SK-N-SH (cell line): Measurements from ENCODE around the gene MRPS34. TPM values are rescaled to one million over a fixed set of nuclear protein-coding genes. Genes with fewer than 3 reads are reported as not detected.

Experiments
- CTCF ChIA-PET: fragments of 300-600, 350-600 bp; formaldehyde crosslinking; extraction: SDS; loops from one replicate; lab custom pipeline; 2021; lab: Yijun Ruan, JAX
- POLR2A ChIA-PET: fragments of 350-600 bp; sonication (Branson Sonifier 250); formaldehyde crosslinking; extraction: SDS; loops from one replicate; lab custom pipeline; 2020; ENCODE audit warnings: antibody characterized with exemption, inconsistent platforms; lab: Yijun Ruan, JAX
- DNase-seq: peaks from one replicate; pipeline ENCODE4 v3.0.0; 2012
- H2AFZ ChIP-seq: fragments of 200-600 bp; sonication (generic); 2 replicates; pipeline ENCODE4 v1.8.1; 2016; ENCODE audit warnings: antibody characterized with exemption, mild to moderate bottlenecking, low read depth
- H3F3A ChIP-seq: fragments of 200-600 bp; sonication (generic); replicated peaks from 2 replicates; pipeline ENCODE3; 2016; ENCODE audit warnings: antibody characterized with exemption, mild to moderate bottlenecking; ENCODE audit not compliant: insufficient read depth
- H3K27ac ChIP-seq, 2 experiments: fragments of 200-500 bp in 1 of 2; fragments of 200-600 bp in 1 of 2; sonication (Bioruptor generic) in 1 of 2; sonication (generic), shearing (Covaris generic) in 1 of 2; 2 replicates each; pipeline versions ENCODE4 v1.5.1 to v1.6.1; 2014 to 2016; ENCODE audit warnings: low read depth in 2 of 2, inconsistent platforms in 1 of 2, low read length in 1 of 2, mild to moderate bottlenecking in 1 of 2, mixed read lengths in 1 of 2
- H3K27me3 ChIP-seq: fragments of 200-600 bp; sonication (generic), shearing (Covaris generic); 2 replicates; pipeline ENCODE4 v1.6.1; 2016; ENCODE audit warnings: mixed run types; ENCODE audit not compliant: insufficient read depth
- H3K36me3 ChIP-seq, 2 experiments: fragments of 200-500 bp in 1 of 2; fragments of 200-600 bp in 1 of 2; sonication (Bioruptor generic) in 1 of 2; sonication (generic) in 1 of 2; replicated peaks in 1 of 2; 2 replicates each; pipeline versions ENCODE3 to v1.5.1; 2014 to 2016; ENCODE audit warnings: low read length in 1 of 2, mild to moderate bottlenecking in 1 of 2; ENCODE audit not compliant: insufficient read depth in 2 of 2, control insufficient read depth in 1 of 2
- H3K4me1 ChIP-seq, 2 experiments: fragments of 200-500 bp in 1 of 2; fragments of 200-600 bp in 1 of 2; sonication (Bioruptor generic) in 1 of 2; sonication (generic), shearing (Covaris generic) in 1 of 2; 2 replicates each; pipeline versions ENCODE4 v1.5.1 to v1.6.1; 2014 to 2016; ENCODE audit warnings: low read depth in 1 of 2, low read length in 1 of 2, mixed run types in 1 of 2; ENCODE audit not compliant: insufficient read depth in 2 of 2, control insufficient read depth in 1 of 2
- H3K4me2 ChIP-seq: fragments of 200-600 bp; sonication (generic), shearing (Covaris generic); 2 replicates; pipeline ENCODE4 v1.6.1; 2017; ENCODE audit warnings: mixed run types
- H3K4me3 ChIP-seq, 2 experiments: fragments of 200-500 bp in 1 of 2; fragments of 200-600 bp in 1 of 2; sonication (Bioruptor generic) in 1 of 2; sonication (generic), shearing (Covaris generic) in 1 of 2; 2 replicates each; pipeline versions ENCODE4 v1.5.1 to v1.8.1; 2014 to 2016; ENCODE audit warnings: low read depth in 2 of 2, inconsistent platforms in 1 of 2, low read length in 1 of 2, mild to moderate bottlenecking in 1 of 2, mixed read lengths in 1 of 2, moderate library complexity in 1 of 2
- H3K79me2 ChIP-seq: fragments of 200-600 bp; sonication (generic); 2 replicates; pipeline ENCODE4 v1.8.1; 2017; ENCODE audit warnings: mild to moderate bottlenecking; ENCODE audit not compliant: insufficient read depth
- H3K9ac ChIP-seq: fragments of 200-600 bp; sonication (generic); 2 replicates; pipeline ENCODE4 v1.6.1; 2017; ENCODE audit warnings: mixed run types
- H3K9me2 ChIP-seq: fragments of 200-600 bp; sonication (generic); 2 replicates; pipeline ENCODE4 v1.6.1; 2017; ENCODE audit warnings: mixed run types
- H3K9me3 ChIP-seq: fragments of 200-600 bp; sonication (generic); 2 replicates; pipeline ENCODE4 v1.6.1; 2017; ENCODE audit warnings: mixed run types, mild to moderate bottlenecking, moderate library complexity
- H4K20me1 ChIP-seq: fragments of 200-600 bp; sonication (generic); 2 replicates; pipeline ENCODE4 v1.6.1; 2017; ENCODE audit warnings: mild to moderate bottlenecking, mixed run types; ENCODE audit not compliant: insufficient read depth
- CHD2 ChIP-seq: fragments of 150-350 bp; IDR thresholded peaks from 2 replicates; pipeline ENCODE4 v1.6.1; 2018; ENCODE audit warnings: low read length; ENCODE audit not compliant: partially characterized antibody
- EZH2phosphoT487 ChIP-seq: fragments of 200-600 bp; sonication (generic); IDR thresholded peaks from 2 replicates; pipeline ENCODE4 v1.6.1; 2017; ENCODE audit warnings: low read depth, mixed run types, mild to moderate bottlenecking, antibody characterized with exemption, moderate library complexity, borderline replicate concordance
- FOSL2 ChIP-seq: IDR thresholded peaks from 2 replicates; pipeline ENCODE4 v1.4.0; 2012; ENCODE audit warnings: low read depth, mild to moderate bottlenecking, moderate library complexity, borderline replicate concordance
- FOXJ3 ChIP-seq: sonication (generic); formaldehyde crosslinking; IDR thresholded peaks from 2 replicates; pipeline ENCODE4 v1.5.1; 2020; ENCODE audit warnings: mild to moderate bottlenecking, missing genetic modification reagents
- RXRA ChIP-seq: IDR thresholded peaks from 2 replicates; pipeline ENCODE4 v1.4.0; 2012; ENCODE audit warnings: low read depth, mild to moderate bottlenecking, borderline replicate concordance
- SIN3A ChIP-seq: IDR thresholded peaks from 2 replicates; pipeline ENCODE4 v1.6.1; 2012; ENCODE audit warnings: low read depth, mild to moderate bottlenecking, low read length, moderate library complexity, borderline replicate concordance
- SMC3 ChIP-seq: IDR thresholded peaks from 2 replicates; pipeline ENCODE4 v1.6.1; 2012; ENCODE audit warnings: low read depth, low read length, improper control_type of control experiment
- TAF1 ChIP-seq: IDR thresholded peaks from 2 replicates; pipeline ENCODE4 v1.6.1; 2012; ENCODE audit warnings: low read depth, mild to moderate bottlenecking, low read length, moderate library complexity, borderline replicate concordance
- WGBS: methylation state at CpG from one replicate; pipeline ENCODE4 v1.1.6; 2017; ENCODE audit warnings: low lambda C conversion rate; 5-methylcytosine and 5-hydroxymethylcytosine counted together
- polyA plus RNA-seq, 3 experiments: library from polyadenylated mRNA; depleted of rRNA; stranded (reverse); fragments of >200 nt; gene quantifications; 2 replicates each; pipeline ENCODE4 v1.2.3, GENCODE V29; 2012
- TF ChIP-seq, protein P1 (sequence below): fragments of 150-350 bp; IDR thresholded peaks from 2 replicates; pipeline ENCODE4 v1.6.1; 2016; ENCODE audit warnings: mild to moderate bottlenecking, low read depth, low read length
- TF ChIP-seq, protein P2 (sequence below): IDR thresholded peaks from 2 replicates; pipeline ENCODE4 v1.6.1; 2012; ENCODE audit warnings: mild to moderate bottlenecking, low read depth, low read length, moderate library complexity
- TF ChIP-seq, protein P3 (sequence below): IDR thresholded peaks from 2 replicates; pipeline ENCODE4 v1.4.0; 2012; ENCODE audit warnings: low read depth, borderline replicate concordance
- TF ChIP-seq, protein P4 (sequence below): IDR thresholded peaks from 2 replicates; pipeline ENCODE4 v1.4.0; 2012; ENCODE audit warnings: low read depth

The MRPS34 gene
- polyA plus RNA-seq, 1 of the 3 experiments (the other 2 are of a cell fraction), result 156 TPM

DNA sequence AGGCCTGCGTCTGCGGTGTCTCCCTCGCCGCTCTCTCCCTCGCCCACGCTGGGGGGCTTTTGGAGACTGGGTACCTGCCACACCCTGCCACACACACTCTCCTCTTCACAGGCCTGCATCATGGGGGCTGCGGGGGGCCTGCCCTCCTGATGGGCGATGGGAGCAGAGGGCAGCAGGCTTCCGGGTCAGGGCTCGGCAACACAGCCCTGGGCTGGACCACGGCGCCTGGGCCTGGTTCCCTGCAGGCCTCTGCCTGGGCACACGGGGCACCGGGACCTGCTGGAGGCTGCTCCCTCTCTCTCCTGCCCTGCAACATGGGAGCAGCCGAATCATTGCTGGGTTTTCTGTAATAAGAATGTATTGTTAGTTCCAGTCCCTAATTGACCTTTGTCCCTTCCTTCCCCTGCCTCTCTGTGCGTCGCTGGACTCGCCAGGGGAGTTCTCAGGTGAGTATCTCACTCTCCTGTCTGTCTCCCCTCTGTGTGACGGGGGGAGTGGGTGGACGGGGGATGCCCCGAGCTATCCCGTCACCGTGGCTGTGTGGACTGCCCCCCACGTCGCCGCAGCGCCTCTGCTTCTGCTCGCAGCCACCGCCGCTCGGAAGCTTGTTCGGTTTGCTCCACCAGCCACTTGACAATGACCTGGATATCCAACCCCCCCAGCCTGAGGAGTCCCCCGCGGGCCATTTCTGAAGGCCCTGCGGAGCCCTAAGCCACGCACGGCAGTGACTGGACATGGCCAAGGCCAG is 15.0 kb downstream of the MRPS34 start:
- peaks cover 0 to 37% of the 10 kb centered on the region in 2 experiments for H3K36me3 ChIP-seq
- H2AFZ ChIP-seq, result no peak overlapping the region
- H3K4me3 ChIP-seq, result no peak overlapping the region
- H3K9ac ChIP-seq, result no peak overlapping the region
- no peak overlapping the region for H3K4me2 ChIP-seq
- CTCF ChIA-PET, result interaction anchor here (1.0 kb wide), 1 partner anchor 15 kb away, joined by 3 read pairs; the partner anchor contains the start of genes EME2 and MRPS34
- no peak overlapping the region for H3K27ac ChIP-seq
- no peaks in the 10 kb centered on the region; the same call in 1 of the 2 replicates for H3K79me2 ChIP-seq
- no peaks in the 10 kb centered on the region for H3K9me2 ChIP-seq
- DNase-seq, result no peak
- no peaks in the 10 kb centered on the region for H4K20me1 ChIP-seq
- TF ChIP-seq, protein P1, sequence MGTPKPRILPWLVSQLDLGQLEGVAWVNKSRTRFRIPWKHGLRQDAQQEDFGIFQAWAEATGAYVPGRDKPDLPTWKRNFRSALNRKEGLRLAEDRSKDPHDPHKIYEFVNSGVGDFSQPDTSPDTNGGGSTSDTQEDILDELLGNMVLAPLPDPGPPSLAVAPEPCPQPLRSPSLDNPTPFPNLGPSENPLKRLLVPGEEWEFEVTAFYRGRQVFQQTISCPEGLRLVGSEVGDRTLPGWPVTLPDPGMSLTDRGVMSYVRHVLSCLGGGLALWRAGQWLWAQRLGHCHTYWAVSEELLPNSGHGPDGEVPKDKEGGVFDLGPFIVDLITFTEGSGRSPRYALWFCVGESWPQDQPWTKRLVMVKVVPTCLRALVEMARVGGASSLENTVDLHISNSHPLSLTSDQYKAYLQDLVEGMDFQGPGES, result no peak
- no peak for TF ChIP-seq RXRA
- no peak for TF ChIP-seq SIN3A
- no peak for TF ChIP-seq CHD2
- TF ChIP-seq, protein P2, sequence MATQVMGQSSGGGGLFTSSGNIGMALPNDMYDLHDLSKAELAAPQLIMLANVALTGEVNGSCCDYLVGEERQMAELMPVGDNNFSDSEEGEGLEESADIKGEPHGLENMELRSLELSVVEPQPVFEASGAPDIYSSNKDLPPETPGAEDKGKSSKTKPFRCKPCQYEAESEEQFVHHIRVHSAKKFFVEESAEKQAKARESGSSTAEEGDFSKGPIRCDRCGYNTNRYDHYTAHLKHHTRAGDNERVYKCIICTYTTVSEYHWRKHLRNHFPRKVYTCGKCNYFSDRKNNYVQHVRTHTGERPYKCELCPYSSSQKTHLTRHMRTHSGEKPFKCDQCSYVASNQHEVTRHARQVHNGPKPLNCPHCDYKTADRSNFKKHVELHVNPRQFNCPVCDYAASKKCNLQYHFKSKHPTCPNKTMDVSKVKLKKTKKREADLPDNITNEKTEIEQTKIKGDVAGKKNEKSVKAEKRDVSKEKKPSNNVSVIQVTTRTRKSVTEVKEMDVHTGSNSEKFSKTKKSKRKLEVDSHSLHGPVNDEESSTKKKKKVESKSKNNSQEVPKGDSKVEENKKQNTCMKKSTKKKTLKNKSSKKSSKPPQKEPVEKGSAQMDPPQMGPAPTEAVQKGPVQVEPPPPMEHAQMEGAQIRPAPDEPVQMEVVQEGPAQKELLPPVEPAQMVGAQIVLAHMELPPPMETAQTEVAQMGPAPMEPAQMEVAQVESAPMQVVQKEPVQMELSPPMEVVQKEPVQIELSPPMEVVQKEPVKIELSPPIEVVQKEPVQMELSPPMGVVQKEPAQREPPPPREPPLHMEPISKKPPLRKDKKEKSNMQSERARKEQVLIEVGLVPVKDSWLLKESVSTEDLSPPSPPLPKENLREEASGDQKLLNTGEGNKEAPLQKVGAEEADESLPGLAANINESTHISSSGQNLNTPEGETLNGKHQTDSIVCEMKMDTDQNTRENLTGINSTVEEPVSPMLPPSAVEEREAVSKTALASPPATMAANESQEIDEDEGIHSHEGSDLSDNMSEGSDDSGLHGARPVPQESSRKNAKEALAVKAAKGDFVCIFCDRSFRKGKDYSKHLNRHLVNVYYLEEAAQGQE, result no peak
- TF ChIP-seq SMC3, result no peak
- TF ChIP-seq FOXJ3 (CRISPR knock-in tag), result no peak
- TF ChIP-seq, protein P3, sequence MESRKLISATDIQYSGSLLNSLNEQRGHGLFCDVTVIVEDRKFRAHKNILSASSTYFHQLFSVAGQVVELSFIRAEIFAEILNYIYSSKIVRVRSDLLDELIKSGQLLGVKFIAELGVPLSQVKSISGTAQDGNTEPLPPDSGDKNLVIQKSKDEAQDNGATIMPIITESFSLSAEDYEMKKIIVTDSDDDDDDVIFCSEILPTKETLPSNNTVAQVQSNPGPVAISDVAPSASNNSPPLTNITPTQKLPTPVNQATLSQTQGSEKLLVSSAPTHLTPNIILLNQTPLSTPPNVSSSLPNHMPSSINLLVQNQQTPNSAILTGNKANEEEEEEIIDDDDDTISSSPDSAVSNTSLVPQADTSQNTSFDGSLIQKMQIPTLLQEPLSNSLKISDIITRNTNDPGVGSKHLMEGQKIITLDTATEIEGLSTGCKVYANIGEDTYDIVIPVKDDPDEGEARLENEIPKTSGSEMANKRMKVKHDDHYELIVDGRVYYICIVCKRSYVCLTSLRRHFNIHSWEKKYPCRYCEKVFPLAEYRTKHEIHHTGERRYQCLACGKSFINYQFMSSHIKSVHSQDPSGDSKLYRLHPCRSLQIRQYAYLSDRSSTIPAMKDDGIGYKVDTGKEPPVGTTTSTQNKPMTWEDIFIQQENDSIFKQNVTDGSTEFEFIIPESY, result no peak
- no peak for TF ChIP-seq FOSL2
- TF ChIP-seq, protein P4, sequence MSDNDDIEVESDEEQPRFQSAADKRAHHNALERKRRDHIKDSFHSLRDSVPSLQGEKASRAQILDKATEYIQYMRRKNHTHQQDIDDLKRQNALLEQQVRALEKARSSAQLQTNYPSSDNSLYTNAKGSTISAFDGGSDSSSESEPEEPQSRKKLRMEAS, result no peak
- TF ChIP-seq EZH2phosphoT487, result no peak
- TF ChIP-seq TAF1, result no peak
- H3K9me3 ChIP-seq, result no peaks in the 10 kb centered on the region
- H3K27me3 ChIP-seq, result no peaks in the 10 kb centered on the region
- H3F3A ChIP-seq, result no peaks in the 10 kb centered on the region
- no peaks in the 10 kb centered on the region for H3K4me1 ChIP-seq
- POLR2A ChIA-PET, result no interaction called here
- WGBS, result 96% methylated on average over 25 of the region's 37 CpGs
